ENCODE measurements around the gene C2CD4C. TPM values are rescaled to one million over a fixed set of nuclear protein-coding genes. Genes with fewer than 3 reads are reported as not detected.
A peak's percentile ranks its signal among the peaks of the same experiment; 100 is the strongest.

The C2CD4C gene
- total RNA-seq, 2 donors from 2014 or later, result 0.26 to 0.55 TPM

GRCh38 chr19:408441-408901, 476 bp downstream of the C2CD4C start:
- H3K4me1 ChIP-seq, result peaks cover 0 to 21% of the 10 kb centered on the region in 2 donors
- peak overlapping the region; percentile 41 to 53 for H3K4me3 ChIP-seq
- peaks cover 0 to 11% of the 10 kb centered on the region in 2 donors for H3K27me3 ChIP-seq
- H3K36me3 ChIP-seq, result no peaks in the 10 kb centered on the region
- no peak overlapping the region for H3K27ac ChIP-seq
- DNase-seq (ENCODE audit: low spot score), result no peak
- TF ChIP-seq CTCF (IDR thresholded peaks at IDR 0.05), result no peak
- no peaks in the 10 kb centered on the region for H3K9me3 ChIP-seq

- H3K9me3 ChIP-seq, result no peaks in the 10 kb centered on the region
- H3K27me3 ChIP-seq, result peaks cover 0 to 11% of the 10 kb centered on the region in 2 donors
- peaks cover 0 to 21% of the 10 kb centered on the region in 2 donors for H3K4me1 ChIP-seq
- H3K36me3 ChIP-seq, result no peaks in the 10 kb centered on the region
- H3K27ac ChIP-seq, result no peak overlapping the region
- TF ChIP-seq CTCF (IDR thresholded peaks at IDR 0.05), result no peak
- H3K4me3 ChIP-seq, result peak overlapping the region; percentile 41 to 53
- no peak for DNase-seq (ENCODE audit: low spot score)
Measured at GRCh38 chr19:407511-408440, 1.2 kb downstream of the C2CD4C start.

DNA sequence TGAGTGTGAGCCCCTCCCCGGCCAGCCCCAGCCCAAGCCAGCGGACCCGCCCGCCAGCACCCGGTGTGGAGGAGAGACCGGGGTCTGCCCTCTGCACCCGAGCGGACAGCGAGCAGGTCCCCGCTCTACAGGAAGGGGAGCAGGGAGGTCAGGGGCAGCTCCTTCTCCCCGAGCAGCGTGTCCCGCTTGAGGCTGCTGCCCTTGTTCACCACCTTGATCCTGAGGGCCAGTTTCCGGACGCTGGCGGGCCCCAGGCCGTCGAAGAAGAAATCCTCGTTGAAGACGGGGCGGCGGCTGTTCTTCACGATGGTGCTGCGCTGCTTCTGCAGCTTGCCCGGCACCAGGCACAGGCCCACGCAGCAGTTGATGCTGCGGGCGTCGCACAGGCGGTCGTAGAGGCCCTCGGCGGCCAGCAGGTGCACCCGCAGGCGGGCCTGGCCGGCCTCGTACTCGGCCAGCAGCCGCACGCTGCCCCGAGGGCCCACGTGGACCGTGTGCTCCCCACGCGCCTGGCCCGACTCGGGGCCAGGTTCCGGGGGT, 1.9 kb downstream of the C2CD4C start:
- no peak overlapping the region for H3K27ac ChIP-seq
- H3K4me1 ChIP-seq, result peaks cover 0 to 21% of the 10 kb centered on the region in 2 donors
- no peak for DNase-seq (ENCODE audit: low spot score)
- H3K4me3 ChIP-seq, result no peak overlapping the region
- H3K36me3 ChIP-seq, result no peaks in the 10 kb centered on the region
- TF ChIP-seq CTCF (IDR thresholded peaks at IDR 0.05), result no peak
- H3K9me3 ChIP-seq, result no peaks in the 10 kb centered on the region
- peaks cover 0 to 11% of the 10 kb centered on the region in 2 donors for H3K27me3 ChIP-seq

GRCh38 chr19:406135-406781, 2.7 kb downstream of the C2CD4C start:
- TF ChIP-seq CTCF (IDR thresholded peaks at IDR 0.05), result no peak
- no peak overlapping the region for H3K27ac ChIP-seq
- no peak for DNase-seq (ENCODE audit: low spot score)
- H3K4me1 ChIP-seq, result peaks cover 0 to 21% of the 10 kb centered on the region in 2 donors
- H3K27me3 ChIP-seq, result peaks cover 0 to 11% of the 10 kb centered on the region in 2 donors
- H3K4me3 ChIP-seq, result no peak overlapping the region
- no peaks in the 10 kb centered on the region for H3K36me3 ChIP-seq
- no peaks in the 10 kb centered on the region for H3K9me3 ChIP-seq

- Histone ChIP-seq H3K27me3 (peaks cover 0 to 11% of the 10 kb centered on the region in 2 donors), H3K4me3 (no peak overlapping the region), H3K4me1 (peaks cover 0 to 21% of the 10 kb centered on the region in 2 donors), H3K9me3 (no peaks in the 10 kb centered on the region), H3K27ac (no peak overlapping the region), H3K36me3 (no peaks in the 10 kb centered on the region)
- DNase-seq (ENCODE audit: low spot score), result no peak
- TF ChIP-seq CTCF (IDR thresholded peaks at IDR 0.05), result no peak
Measured at GRCh38 chr19:405121-405965, 3.6 kb downstream of the C2CD4C start.

All from right atrium auricular region (tissue), 2 donors.